Left ventricle myocardium inferior (tissue), 1 donor: Measurements from ENCODE around the gene C16orf90. TPM values are rescaled to one million over a fixed set of nuclear protein-coding genes. Genes with fewer than 3 reads are reported as not detected.
A peak's percentile ranks its signal among the peaks of the same experiment; 100 is the strongest.

Experiments
- DNase-seq: peaks from one replicate; pipeline ENCODE4 v3.0.0-alpha.2; 2020
- H3K27ac ChIP-seq: fragments of 200-600 bp; replicated peaks from 2 replicates; pipeline ENCODE4 v1.8.0; 2021
- H3K27me3 ChIP-seq: fragments of 200-600 bp; 2 replicates; pipeline ENCODE4 v1.8.0; 2021; ENCODE audit warnings: low read depth
- H3K36me3 ChIP-seq: fragments of 200-600 bp; 2 replicates; pipeline ENCODE4 v1.8.0; 2021
- H3K4me1 ChIP-seq: fragments of 200-600 bp; 2 replicates; pipeline ENCODE4 v1.8.0; 2021
- H3K4me3 ChIP-seq: fragments of 200-600 bp; 2 replicates; pipeline ENCODE4 v1.8.0; 2021; ENCODE audit warnings: mild to moderate bottlenecking, moderate library complexity
- H3K9me3 ChIP-seq: fragments of 200-600 bp; replicated peaks from 2 replicates; pipeline ENCODE4 v1.8.0; 2021
- intact Hi-C: fragments of 100-400 bp; cut with micrococcal nuclease; formaldehyde crosslinking; loops from one replicate; pipeline ENCODE4 v1.11.0; 2022
- total RNA-seq: library from RNA; stranded (reverse); fragmentation: NEBNext Ultra II Directional; extraction: Animal tissue kit (Norgen Biotek cat#: 25700); gene quantifications from one replicate; pipeline ENCODE4 v1.2.1, GENCODE V29; 2021
- TF ChIP-seq, protein P1 (sequence below): fragments of 200-600 bp; IDR thresholded peaks from 2 replicates; pipeline ENCODE4 v1.8.0; 2021; ENCODE audit warnings: antibody characterized with exemption, mild to moderate bottlenecking, borderline replicate concordance
- donor health status: DM: no; HTN: yes; CAD: no; lungs with severe emphysema.

C16orf90 gene
- total RNA-seq, 1 donor from 2014 or later: not detected

DNA sequence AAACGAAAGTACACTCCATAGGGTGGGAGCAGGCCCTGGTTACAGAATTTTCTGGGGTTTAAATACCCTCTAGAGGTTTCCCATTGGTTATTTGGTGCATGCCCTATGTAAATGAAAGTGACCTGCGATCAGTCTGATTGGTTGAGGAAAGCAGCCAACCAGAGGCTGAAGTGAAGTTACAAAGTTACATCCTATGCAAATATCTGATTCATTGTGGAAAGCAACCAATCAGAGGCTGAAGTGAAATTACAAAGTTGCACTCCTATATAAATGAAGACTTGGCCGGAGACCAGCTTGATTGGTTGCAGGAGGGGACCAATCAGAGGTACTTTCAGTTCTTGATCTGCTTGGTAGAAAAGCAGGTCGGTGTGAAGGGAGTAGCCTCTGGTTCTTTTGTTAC is 27.4 kb downstream of the C16orf90 start:
- Histone ChIP-seq H3K36me3 (peaks cover 10% of the 10 kb centered on the region), H3K9me3 (no peaks in the 10 kb centered on the region), H3K4me3 (no peak overlapping the region), H3K27me3 (no peaks in the 10 kb centered on the region), H3K27ac (no peak overlapping the region), H3K4me1 (peaks cover 100% of the 10 kb centered on the region)
- TF ChIP-seq, protein P1, sequence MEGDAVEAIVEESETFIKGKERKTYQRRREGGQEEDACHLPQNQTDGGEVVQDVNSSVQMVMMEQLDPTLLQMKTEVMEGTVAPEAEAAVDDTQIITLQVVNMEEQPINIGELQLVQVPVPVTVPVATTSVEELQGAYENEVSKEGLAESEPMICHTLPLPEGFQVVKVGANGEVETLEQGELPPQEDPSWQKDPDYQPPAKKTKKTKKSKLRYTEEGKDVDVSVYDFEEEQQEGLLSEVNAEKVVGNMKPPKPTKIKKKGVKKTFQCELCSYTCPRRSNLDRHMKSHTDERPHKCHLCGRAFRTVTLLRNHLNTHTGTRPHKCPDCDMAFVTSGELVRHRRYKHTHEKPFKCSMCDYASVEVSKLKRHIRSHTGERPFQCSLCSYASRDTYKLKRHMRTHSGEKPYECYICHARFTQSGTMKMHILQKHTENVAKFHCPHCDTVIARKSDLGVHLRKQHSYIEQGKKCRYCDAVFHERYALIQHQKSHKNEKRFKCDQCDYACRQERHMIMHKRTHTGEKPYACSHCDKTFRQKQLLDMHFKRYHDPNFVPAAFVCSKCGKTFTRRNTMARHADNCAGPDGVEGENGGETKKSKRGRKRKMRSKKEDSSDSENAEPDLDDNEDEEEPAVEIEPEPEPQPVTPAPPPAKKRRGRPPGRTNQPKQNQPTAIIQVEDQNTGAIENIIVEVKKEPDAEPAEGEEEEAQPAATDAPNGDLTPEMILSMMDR: no peak
- no peak for DNase-seq
- intact Hi-C loops: no loop called here

DNA sequence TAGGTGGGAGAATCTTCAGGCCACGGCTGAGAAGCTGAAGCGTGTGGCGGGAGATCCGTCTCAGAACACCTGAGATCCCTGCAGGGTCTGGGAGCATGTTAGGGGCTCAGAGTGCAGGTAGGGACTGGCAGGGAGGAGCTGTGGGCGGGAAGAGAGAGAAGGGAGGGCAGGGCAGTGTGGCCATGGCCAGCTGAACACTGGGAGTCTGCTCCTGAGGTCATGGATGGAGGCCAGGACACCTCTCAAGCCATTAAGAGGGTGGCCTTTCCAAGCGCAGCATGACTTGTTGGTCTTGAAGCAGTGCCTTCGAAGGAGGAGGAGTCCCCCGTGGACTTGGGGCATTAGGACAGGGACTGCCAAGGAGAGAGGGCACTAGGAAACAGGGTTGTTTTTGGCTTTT is 28.1 kb downstream of the C16orf90 start:
- H3K4me1 ChIP-seq: peaks cover 100% of the 10 kb centered on the region
- H3K4me3 ChIP-seq: no peak overlapping the region
- peaks cover 10% of the 10 kb centered on the region for H3K36me3 ChIP-seq
- H3K27me3 ChIP-seq: no peaks in the 10 kb centered on the region
- DNase-seq: no peak
- H3K9me3 ChIP-seq: no peaks in the 10 kb centered on the region
- intact Hi-C loops: no loop called here
- TF ChIP-seq, protein P1: no peak
- peak overlapping the region; percentile 23 for H3K27ac ChIP-seq

DNA sequence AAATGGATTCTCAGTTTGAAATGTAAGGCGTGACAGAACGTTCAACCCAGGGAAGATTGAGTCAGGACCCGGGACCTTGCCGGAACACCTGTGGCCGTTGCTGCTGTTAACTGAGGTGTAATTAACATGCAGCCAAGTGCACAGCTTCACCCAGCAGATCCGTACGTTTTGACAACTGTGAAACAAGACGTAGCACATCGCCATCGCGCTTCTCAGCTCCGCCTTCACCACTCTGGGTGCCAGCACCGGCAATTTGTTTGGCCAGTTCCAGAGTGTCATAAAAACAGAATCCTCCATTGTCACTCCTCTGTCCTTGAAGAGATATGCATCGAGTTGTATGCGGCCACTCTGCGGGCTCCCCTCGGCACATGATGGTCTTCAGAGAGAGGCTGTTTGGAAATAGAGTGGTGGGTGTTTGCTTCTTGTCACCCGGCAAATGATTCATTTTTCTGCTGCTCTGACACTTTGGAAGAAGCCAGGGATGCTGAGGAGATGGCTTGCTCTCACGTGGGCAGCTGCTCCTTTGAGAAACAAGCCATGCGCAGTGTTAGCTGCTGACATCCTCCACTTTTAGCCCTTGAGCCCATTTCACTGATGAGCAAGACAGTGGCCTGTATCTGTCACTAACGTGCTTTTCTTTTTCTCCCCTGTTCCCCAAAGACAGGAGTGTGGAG is 29.2 kb downstream of the C16orf90 start:
- Histone ChIP-seq H3K36me3 (peaks cover 10% of the 10 kb centered on the region), H3K9me3 (no peaks in the 10 kb centered on the region), H3K27me3 (no peaks in the 10 kb centered on the region), H3K27ac (peak overlapping the region; percentile 23), H3K4me3 (no peak overlapping the region), H3K4me1 (peaks cover 100% of the 10 kb centered on the region)
- intact Hi-C loops: no loop called here
- TF ChIP-seq, protein P1: no peak
- DNase-seq: no peak

DNA sequence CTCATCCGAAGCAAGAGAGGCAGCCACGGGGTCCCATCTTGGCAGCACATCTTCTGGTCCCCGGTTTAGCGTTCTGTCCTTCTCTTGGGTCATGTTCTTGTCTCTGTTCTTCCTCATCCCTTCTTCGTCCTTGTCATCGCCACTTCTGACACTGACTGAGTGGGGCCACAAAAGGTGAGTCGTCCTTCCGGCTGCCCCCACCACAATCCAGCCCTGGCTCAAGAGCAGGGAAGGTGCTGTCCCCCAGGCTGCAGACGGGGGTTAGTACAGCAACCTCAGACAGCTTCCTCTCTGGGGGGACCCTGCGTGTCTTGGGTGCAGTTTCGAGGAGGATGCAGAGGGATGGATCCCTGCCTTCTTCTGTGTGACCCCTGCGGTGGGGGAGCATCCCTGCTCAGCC is 30.0 kb downstream of the C16orf90 start:
- no peak for DNase-seq
- Histone ChIP-seq H3K4me3 (no peak overlapping the region), H3K27me3 (no peaks in the 10 kb centered on the region), H3K27ac (no peak overlapping the region), H3K4me1 (peaks cover 100% of the 10 kb centered on the region), H3K36me3 (peaks cover 10% of the 10 kb centered on the region), H3K9me3 (no peaks in the 10 kb centered on the region)
- intact Hi-C loops: no loop called here
- TF ChIP-seq, protein P1: no peak

DNA sequence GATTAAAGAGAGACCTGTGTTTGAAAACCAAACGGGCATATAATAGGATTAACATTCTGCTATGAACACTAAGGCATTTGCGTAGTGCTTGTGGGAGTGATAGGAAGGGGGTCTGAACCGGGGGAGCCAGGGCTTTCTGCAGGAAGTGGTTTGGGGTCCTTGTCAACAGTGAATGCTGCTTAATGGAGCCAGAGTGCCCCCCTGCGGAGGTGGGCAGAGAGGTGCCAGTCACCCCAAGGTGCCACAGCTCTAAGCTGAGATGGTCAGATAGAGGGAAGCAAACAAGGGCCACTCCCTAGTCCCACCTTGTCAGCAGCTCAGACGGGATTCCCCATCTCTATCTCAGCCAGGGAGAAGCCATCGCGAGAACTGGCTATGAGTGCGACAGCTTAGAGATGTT is 34.1 kb downstream of the C16orf90 start:
- Histone ChIP-seq H3K4me3 (peak overlapping the region; percentile 20), H3K9me3 (no peaks in the 10 kb centered on the region), H3K4me1 (peaks cover 96% of the 10 kb centered on the region), H3K27ac (peak overlapping the region; percentile 99), H3K36me3 (peaks cover 7% of the 10 kb centered on the region), H3K27me3 (no peaks in the 10 kb centered on the region)
- DNase-seq: no peak
- TF ChIP-seq, protein P1: no peak
- intact Hi-C loops: no loop called here
